Body of pancreas (tissue), 4 donors: ENCODE measurements around the gene ZDHHC1.

ENCODE experiments used
- CTCF ChIP-seq, 7 experiments: fragments of 450-650 bp in 4 of 7; fragments of 200-600 bp in 3 of 7; sonication (generic) in 3 of 7; IDR thresholded peaks; one replicate each; pipeline ENCODE4 v1.5.1; 2016 to 2019; ENCODE audit warnings: antibody characterized with exemption in 7 of 7
- POLR2A ChIP-seq, 3 donors: fragments of 450-650 bp; IDR thresholded peaks; one replicate each; pipeline ENCODE4 v1.6.1; 2016; ENCODE audit warnings: antibody characterized with exemption in 3 of 3, mild to moderate bottlenecking in 2 of 3

- TF ChIP-seq CTCF (IDR thresholded peaks at IDR 0.05) = peak; percentile 57 to 79 (median 70)
- no peak for TF ChIP-seq POLR2A (IDR thresholded peaks at IDR 0.05)
Measured at GRCh38 chr16:67399218-67399733, 17.0 kb downstream of the ZDHHC1 start.
